ENCODE results near the gene ABCB10. TPM values are rescaled to one million over a fixed set of nuclear protein-coding genes. Genes with fewer than 3 reads are reported as not detected.
A peak's percentile ranks its signal among the peaks of the same experiment; 100 is the strongest.

The ABCB10 gene
- total and polyA plus RNA-seq, 2 experiments from 2014 or later, result 13.6 to 17.0 TPM

- H3K27ac ChIP-seq, result peak within 1 kb of the TSS; percentile 98
- no peak for TF ChIP-seq CTCF (IDR thresholded peaks at IDR 0.05; ENCODE audit: low read depth, low read length)
- peaks cover 10% of the 10 kb centered on the region for H3K36me3 ChIP-seq
- H3K27me3 ChIP-seq, result no peaks in the 10 kb centered on the region
- H3K4me3 ChIP-seq, result peak within 1 kb of the TSS; percentile 79
- peak; percentile 99 to 100 for DNase-seq (ENCODE audit: low read depth in 1 of 2, low spot score in 1 of 2)
- H3K4me1 ChIP-seq (ENCODE audit: low read depth), result peaks cover 7% of the 10 kb centered on the region
- no peaks in the 10 kb centered on the region for H3K9me3 ChIP-seq (ENCODE audit: low read depth)
Measured at GRCh38 chr1:229507951-229508822, 50.3 kb downstream of the ABCB10 start, which contains the start of gene NUP133. Gene NUP133 (minus strand): TSS chr1:229508341. CDS start chr1:229508249, 92 bp downstream.

DNA sequence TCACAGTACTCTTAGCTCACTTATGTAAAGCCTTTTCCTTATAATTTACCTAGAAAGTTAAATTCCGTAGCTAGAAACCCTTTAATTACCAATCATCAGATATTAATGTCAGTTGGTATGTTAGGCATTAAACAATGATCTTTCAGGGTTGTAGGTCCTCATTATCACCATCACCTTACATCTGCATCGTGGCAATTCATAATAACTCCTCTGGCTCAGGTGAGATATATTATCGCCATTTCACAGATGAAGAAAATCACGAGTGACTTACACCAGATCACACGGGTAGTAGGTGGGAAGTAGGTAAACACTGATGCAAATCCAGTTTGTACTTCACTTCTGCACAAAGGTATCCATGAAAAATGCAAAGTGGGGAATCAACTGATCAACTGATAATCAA is 51.0 kb downstream of the ABCB10 start:
- peak overlapping the region; percentile 98 for H3K27ac ChIP-seq
- TF ChIP-seq CTCF (IDR thresholded peaks at IDR 0.05; ENCODE audit: low read depth, low read length), result no peak
- H3K27me3 ChIP-seq, result no peaks in the 10 kb centered on the region
- H3K4me1 ChIP-seq (ENCODE audit: low read depth), result peaks cover 7% of the 10 kb centered on the region
- H3K4me3 ChIP-seq, result peak overlapping the region; percentile 79
- no peaks in the 10 kb centered on the region for H3K9me3 ChIP-seq (ENCODE audit: low read depth)
- H3K36me3 ChIP-seq, result peaks cover 11% of the 10 kb centered on the region
- no peak for DNase-seq (ENCODE audit: low read depth in 1 of 2, low spot score in 1 of 2)

- no peaks in the 10 kb centered on the region for H3K27me3 ChIP-seq
- H3K4me1 ChIP-seq (ENCODE audit: low read depth), result peaks cover 7% of the 10 kb centered on the region
- H3K36me3 ChIP-seq, result peaks cover 13% of the 10 kb centered on the region
- no peaks in the 10 kb centered on the region for H3K9me3 ChIP-seq (ENCODE audit: low read depth)
- no peak for DNase-seq (ENCODE audit: low read depth in 1 of 2, low spot score in 1 of 2)
- H3K4me3 ChIP-seq, result peak overlapping the region; percentile 79
- TF ChIP-seq CTCF (IDR thresholded peaks at IDR 0.05; ENCODE audit: low read depth, low read length), result no peak
- H3K27ac ChIP-seq, result no peak overlapping the region
Measured at GRCh38 chr1:229506633-229507032, 51.9 kb downstream of the ABCB10 start.

DNA sequence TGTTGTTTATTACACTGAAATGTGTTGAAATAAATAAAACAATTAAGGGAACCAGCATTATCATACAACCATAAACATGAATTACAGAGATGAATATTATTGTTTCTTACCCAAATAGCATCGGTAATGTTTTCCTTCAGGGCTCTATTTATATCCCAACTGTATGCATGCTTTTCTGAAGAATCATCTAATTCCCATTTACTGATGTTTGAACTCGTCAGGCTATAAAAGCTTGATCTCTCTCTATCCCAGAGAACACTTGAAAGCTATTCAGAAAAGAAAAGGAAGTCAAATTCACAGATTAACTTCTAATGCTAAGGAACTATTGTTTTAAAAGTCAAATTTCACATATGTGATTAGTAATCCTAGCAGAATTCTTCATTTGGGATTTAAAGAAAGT is 62.7 kb downstream of the ABCB10 start:
- Histone ChIP-seq H3K27ac (no peak overlapping the region), H3K9me3 (ENCODE audit: low read depth) (no peaks in the 10 kb centered on the region), H3K4me3 (no peak overlapping the region), H3K36me3 (peaks cover 78% of the 10 kb centered on the region), H3K27me3 (no peaks in the 10 kb centered on the region), H3K4me1 (ENCODE audit: low read depth) (no peaks in the 10 kb centered on the region)
- no peak for DNase-seq (ENCODE audit: low read depth in 1 of 2, low spot score in 1 of 2)
- no peak for TF ChIP-seq CTCF (IDR thresholded peaks at IDR 0.05; ENCODE audit: low read depth, low read length)

DNA sequence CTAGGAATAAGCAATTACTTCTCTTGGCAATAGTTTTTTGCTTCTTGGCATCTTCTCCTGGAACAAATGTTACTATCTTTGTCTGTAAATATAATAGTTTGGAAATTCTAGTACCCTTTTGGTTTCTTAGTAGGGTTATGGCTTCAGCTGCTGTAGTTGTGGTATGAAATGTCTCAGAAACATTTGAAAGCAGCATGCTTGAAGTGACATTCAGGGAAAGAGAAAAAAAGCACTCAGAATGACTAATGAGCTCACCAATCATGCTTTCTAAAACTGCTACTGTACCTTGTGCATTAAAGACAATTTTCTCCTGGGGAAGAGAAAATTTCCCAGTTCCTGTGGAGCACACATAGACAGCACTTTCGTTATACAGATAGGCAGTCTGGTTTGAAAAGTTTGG is 71.3 kb downstream of the ABCB10 start:
- Histone ChIP-seq H3K27ac (no peak overlapping the region), H3K4me1 (ENCODE audit: low read depth) (no peaks in the 10 kb centered on the region), H3K36me3 (peaks cover 63% of the 10 kb centered on the region), H3K4me3 (no peak overlapping the region), H3K9me3 (ENCODE audit: low read depth) (no peaks in the 10 kb centered on the region), H3K27me3 (no peaks in the 10 kb centered on the region)
- DNase-seq (ENCODE audit: low read depth in 1 of 2, low spot score in 1 of 2), result no peak
- TF ChIP-seq CTCF (IDR thresholded peaks at IDR 0.05; ENCODE audit: low read depth, low read length), result no peak
